H1 (cell line): ENCODE data around the gene DDX18. TPM values are rescaled to one million over a fixed set of nuclear protein-coding genes. Genes with fewer than 3 reads are reported as not detected.

Experiments used
- EZH2 ChIP-seq: fragments of 200-600 bp; sonication (generic); IDR thresholded peaks from 2 replicates; pipeline ENCODE4 v1.7.1; 2012; ENCODE audit warnings: low read depth, mild to moderate bottlenecking, moderate library complexity, low read length, inconsistent platforms; ENCODE audit not compliant: severe bottlenecking
- RXRA ChIP-seq: IDR thresholded peaks from 2 replicates; pipeline ENCODE4 v1.6.1; 2011; ENCODE audit warnings: low read depth, mild to moderate bottlenecking, low read length, moderate library complexity; ENCODE audit not compliant: insufficient read depth
- TAF7 ChIP-seq: optimal IDR thresholded peaks from 2 replicates; pipeline ENCODE3; 2011; ENCODE audit warnings: low read depth, mild to moderate bottlenecking, inconsistent platforms, low read length, moderate library complexity, borderline replicate concordance
- polyA plus RNA-seq, 7 experiments: library from polyadenylated mRNA; depleted of rRNA in 3 of 7; stranded (reverse) in 5 of 7; unstranded in 2 of 7; fragments of >200 nt in 5 of 7; fragments of 200-250 nt in 2 of 7; gene quantifications; 1 replicate in 5 of 7; 2 replicates in 1 of 7; 4 replicates in 1 of 7; pipeline versions ENCODE4 v1.2.1 to v1.2.3, GENCODE V29; 2011 to 2013; ENCODE audit warnings: missing spikeins in 2 of 7, mixed read lengths in 2 of 7
- total RNA-seq: library from RNA; stranded (reverse); fragmentation: NEBNext Ultra II Directional; extraction: Animal tissue kit (Norgen Biotek cat#: 25700); gene quantifications from 2 replicates; pipeline ENCODE4 v1.2.1, GENCODE V29; 2021
- TF ChIP-seq, protein P1 (sequence below): IDR thresholded peaks from 2 replicates; pipeline ENCODE4 v1.6.1; 2012; ENCODE audit warnings: low read length, inconsistent platforms

The DDX18 gene
- total and polyA plus RNA-seq, 2 of the 8 experiments (the other 6 are each of a cell fraction or from before 2014, with no cell fraction given) = 31.3 to 119 TPM

DNA sequence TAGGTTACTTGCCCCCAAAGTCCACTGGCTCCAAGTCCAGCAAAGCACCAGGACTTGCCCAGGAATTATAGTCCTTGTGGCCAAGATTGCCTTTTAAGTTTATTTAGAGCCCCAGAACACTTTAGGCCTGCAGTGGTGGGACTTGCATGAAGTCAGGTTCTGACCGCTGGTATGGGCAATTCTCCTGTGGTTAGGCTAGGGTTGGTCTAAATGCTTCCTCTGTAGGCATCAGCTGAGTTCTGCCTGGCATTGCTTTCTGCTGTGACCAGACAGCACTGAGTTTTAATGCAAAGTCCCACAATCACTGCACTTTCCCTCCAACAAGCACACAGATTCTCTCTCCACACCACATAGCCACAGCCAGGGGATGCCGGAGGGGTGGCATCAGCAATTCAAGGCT is 64.5 kb downstream of the DDX18 start (continued):
- no peak for TF ChIP-seq RXRA
- TF ChIP-seq, protein P1, sequence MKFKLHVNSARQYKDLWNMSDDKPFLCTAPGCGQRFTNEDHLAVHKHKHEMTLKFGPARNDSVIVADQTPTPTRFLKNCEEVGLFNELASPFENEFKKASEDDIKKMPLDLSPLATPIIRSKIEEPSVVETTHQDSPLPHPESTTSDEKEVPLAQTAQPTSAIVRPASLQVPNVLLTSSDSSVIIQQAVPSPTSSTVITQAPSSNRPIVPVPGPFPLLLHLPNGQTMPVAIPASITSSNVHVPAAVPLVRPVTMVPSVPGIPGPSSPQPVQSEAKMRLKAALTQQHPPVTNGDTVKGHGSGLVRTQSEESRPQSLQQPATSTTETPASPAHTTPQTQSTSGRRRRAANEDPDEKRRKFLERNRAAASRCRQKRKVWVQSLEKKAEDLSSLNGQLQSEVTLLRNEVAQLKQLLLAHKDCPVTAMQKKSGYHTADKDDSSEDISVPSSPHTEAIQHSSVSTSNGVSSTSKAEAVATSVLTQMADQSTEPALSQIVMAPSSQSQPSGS = no peak
- TF ChIP-seq EZH2 = no peak
- TF ChIP-seq TAF7 = no peak

Other genes with a start within 250 kb of the DDX18 start
- 16.9 and 18.0 TPM in 2 replicates for gene CCDC93, start 199.4 kb downstream of the DDX18 start, total RNA-seq
- 5.4 and 5.5 TPM in 2 replicates for gene CCDC93, start 199.4 kb downstream of the DDX18 start, polyA plus RNA-seq (2011; rRNA removed)